Hepatocyte (in vitro differentiated cells): Measurements from ENCODE around the gene SPZ1. TPM values are rescaled to one million over a fixed set of nuclear protein-coding genes. Genes with fewer than 3 reads are reported as not detected.

Experiments
- DNase-seq: peaks from one replicate; pipeline ENCODE4 v3.0.0-alpha.2; 2016; ENCODE audit warnings: low spot score
- H2AFZ ChIP-seq: fragments of 200-600 bp; sonication (generic); 2 replicates; pipeline ENCODE4 v1.6.0; 2016; ENCODE audit warnings: antibody characterized with exemption, mild to moderate bottlenecking
- H3K27ac ChIP-seq: fragments of 200-600 bp; sonication (generic); 2 replicates; pipeline ENCODE4 v1.5.1; 2016; ENCODE audit warnings: mild to moderate bottlenecking
- H3K27me3 ChIP-seq: fragments of 200-600 bp; sonication (generic); 2 replicates; pipeline ENCODE4 v1.6.1; 2016
- H3K36me3 ChIP-seq: fragments of 200-600 bp; sonication (generic); replicated peaks from 2 replicates; pipeline ENCODE4 v1.5.1; 2016; ENCODE audit warnings: low read depth; ENCODE audit not compliant: insufficient read depth
- H3K4me1 ChIP-seq: fragments of 200-600 bp; sonication (generic); 2 replicates; pipeline ENCODE4 v1.5.1; 2016; ENCODE audit warnings: mild to moderate bottlenecking, moderate library complexity; ENCODE audit not compliant: insufficient read depth
- H3K4me2 ChIP-seq: fragments of 200-600 bp; sonication (generic); 2 replicates; pipeline ENCODE4 v1.6.0; 2016
- H3K4me3 ChIP-seq: fragments of 200-600 bp; sonication (generic); 2 replicates; pipeline ENCODE4 v1.5.1; 2016; ENCODE audit warnings: mild to moderate bottlenecking
- H3K79me2 ChIP-seq: fragments of 200-600 bp; sonication (generic); 2 replicates; pipeline ENCODE4 v1.6.0; 2017; ENCODE audit warnings: mild to moderate bottlenecking
- H3K9me2 ChIP-seq: fragments of 200-600 bp; sonication (generic); replicated peaks from 2 replicates; pipeline ENCODE4 v1.6.0; 2017; ENCODE audit warnings: mild to moderate bottlenecking; ENCODE audit not compliant: insufficient read depth
- H3K9me3 ChIP-seq: fragments of 200-600 bp; sonication (generic); 2 replicates; pipeline ENCODE4 v1.5.1; 2016; ENCODE audit warnings: low read depth, mild to moderate bottlenecking
- H4K20me1 ChIP-seq: fragments of 200-600 bp; sonication (generic); 2 replicates; pipeline ENCODE4 v1.6.0; 2016; ENCODE audit warnings: mild to moderate bottlenecking; ENCODE audit not compliant: insufficient read depth, poor library complexity, severe bottlenecking
- CTCF ChIP-seq: fragments of 200-600 bp; sonication (generic); IDR thresholded peaks from 2 replicates; pipeline ENCODE4 v1.5.1; 2016; ENCODE audit warnings: antibody characterized with exemption, mild to moderate bottlenecking; ENCODE audit not compliant: poor library complexity
- EZH2 ChIP-seq: fragments of 200-600 bp; sonication (generic); IDR thresholded peaks from 2 replicates; pipeline ENCODE4 v1.6.1; 2016; ENCODE audit warnings: antibody characterized with exemption, mild to moderate bottlenecking, borderline replicate concordance
- EZH2phosphoT487 ChIP-seq: fragments of 200-600 bp; sonication (generic); IDR thresholded peaks from one replicate; pipeline ENCODE4 v1.6.1; 2018; ENCODE audit warnings: antibody characterized with exemption, mild to moderate bottlenecking, low read depth, moderate library complexity; ENCODE audit not compliant: unreplicated experiment, severe bottlenecking
- WGBS: methylation state at CpG from one replicate; pipeline ENCODE4 v1.1.6; 2016; ENCODE audit warnings: low lambda C conversion rate; ENCODE audit errors: missing lambda C conversion rate; 5-methylcytosine and 5-hydroxymethylcytosine counted together
- polyA plus RNA-seq: library from polyadenylated mRNA; unstranded; fragments of >200 nt; fragmentation: Nextera tagmentation; extraction: Ambion mirVana; gene quantifications from 2 replicates; pipeline ENCODE4 v1.2.1, GENCODE V29; 2016
- total RNA-seq: library from RNA; depleted of rRNA; stranded (reverse); fragments of >200 nt; gene quantifications from 2 replicates; pipeline ENCODE4 v1.2.3, GENCODE V29; 2014

Gene SPZ1
- total and polyA plus RNA-seq, 2 experiments from 2014 or later, result not detected

GRCh38 chr5:80355686-80356085 lies 35.9 kb downstream of the SPZ1 start:
- no peaks in the 10 kb centered on the region for H3K9me2 ChIP-seq
- H3K27ac ChIP-seq, result no peak overlapping the region
- H3K9me3 ChIP-seq, result no peaks in the 10 kb centered on the region
- no peaks in the 10 kb centered on the region for H3K4me1 ChIP-seq
- no peaks in the 10 kb centered on the region for H3K27me3 ChIP-seq
- H3K4me3 ChIP-seq, result no peak overlapping the region
- H3K36me3 ChIP-seq, result no peaks in the 10 kb centered on the region
- TF ChIP-seq EZH2 (no peak), CTCF (no peak), EZH2phosphoT487 (no peak)
- no peaks in the 10 kb centered on the region for H3K79me2 ChIP-seq
- DNase-seq, result no peak
- no peak overlapping the region for H3K4me2 ChIP-seq
- no peaks in the 10 kb centered on the region for H4K20me1 ChIP-seq
- WGBS, result 93% methylated on average over 4 of the region's 4 CpGs
- no peak overlapping the region for H2AFZ ChIP-seq

GRCh38 chr5:80357671-80358070 lies 37.9 kb downstream of the SPZ1 start:
- WGBS, result 100% methylated on average over 1 of the region's 1 CpG
- no peaks in the 10 kb centered on the region for H3K9me2 ChIP-seq
- H3K27ac ChIP-seq, result no peak overlapping the region
- no peak for DNase-seq
- no peak overlapping the region for H2AFZ ChIP-seq
- no peak overlapping the region for H3K4me3 ChIP-seq
- no peaks in the 10 kb centered on the region for H4K20me1 ChIP-seq
- H3K36me3 ChIP-seq, result no peaks in the 10 kb centered on the region
- H3K79me2 ChIP-seq, result no peaks in the 10 kb centered on the region
- no peaks in the 10 kb centered on the region for H3K4me1 ChIP-seq
- no peak overlapping the region for H3K4me2 ChIP-seq
- TF ChIP-seq EZH2phosphoT487, result no peak
- no peak for TF ChIP-seq CTCF
- no peak for TF ChIP-seq EZH2
- H3K9me3 ChIP-seq, result no peaks in the 10 kb centered on the region
- no peaks in the 10 kb centered on the region for H3K27me3 ChIP-seq

GRCh38 chr5:80360914-80361444 lies 41.2 kb downstream of the SPZ1 start:
- Histone ChIP-seq H3K9me2 (no peaks in the 10 kb centered on the region), H3K4me2 (no peak overlapping the region), H3K27ac (no peak overlapping the region), H3K4me3 (no peak overlapping the region), H2AFZ (no peak overlapping the region), H3K36me3 (no peaks in the 10 kb centered on the region), H3K79me2 (no peaks in the 10 kb centered on the region), H3K9me3 (no peaks in the 10 kb centered on the region), H3K27me3 (no peaks in the 10 kb centered on the region), H4K20me1 (no peaks in the 10 kb centered on the region), H3K4me1 (no peaks in the 10 kb centered on the region)
- TF ChIP-seq CTCF (no peak), EZH2phosphoT487 (no peak), EZH2 (no peak)
- no peak for DNase-seq

- H3K4me2 ChIP-seq, result no peak overlapping the region
- H3K4me1 ChIP-seq, result no peaks in the 10 kb centered on the region
- no peaks in the 10 kb centered on the region for H3K36me3 ChIP-seq
- H3K27me3 ChIP-seq, result no peaks in the 10 kb centered on the region
- no peak for DNase-seq
- TF ChIP-seq EZH2phosphoT487 (no peak), CTCF (no peak)
- no peaks in the 10 kb centered on the region for H3K79me2 ChIP-seq
- H3K9me3 ChIP-seq, result no peaks in the 10 kb centered on the region
- H3K4me3 ChIP-seq, result no peak overlapping the region
- no peak overlapping the region for H2AFZ ChIP-seq
- 93% methylated on average over 6 of the region's 6 CpGs for WGBS
- no peaks in the 10 kb centered on the region for H4K20me1 ChIP-seq
- H3K27ac ChIP-seq, result no peak overlapping the region
- H3K9me2 ChIP-seq, result no peaks in the 10 kb centered on the region
These were observed 45.1 kb downstream of the SPZ1 start for GRCh38 chr5:80364892-80365291.
